Right cardiac atrium (tissue), 5 donors: ENCODE measurements around the gene FLVCR2. TPM values are rescaled to one million over a fixed set of nuclear protein-coding genes. Genes with fewer than 3 reads are reported as not detected.
A peak's percentile ranks its signal among the peaks of the same experiment; 100 is the strongest.
"Not testable (repeated sequence)": the region's sequence is repeated elsewhere in the genome, so short reads cannot be mapped to it uniquely, and the experiment has no call there.

ENCODE experiments used
- ATAC-seq, 2 donors: fragments of 200-7000 bp; cut with Tn5 transposase; one replicate each; pipeline versions ENCODE4 v1.8.0 to v1.9.1; 2020; ENCODE audit warnings: moderate library complexity in 2 of 2, mild to moderate bottlenecking in 1 of 2
- DNase-seq, 3 donors: peaks; one replicate each; pipeline ENCODE4 v3.0.0-alpha.2; 2020
- H3K27ac ChIP-seq: one replicate; pipeline ENCODE4 v1.5.1; 2013; ENCODE audit warnings: mild to moderate bottlenecking, low read length, control low read depth, moderate library complexity
- H3K27me3 ChIP-seq: one replicate; pipeline ENCODE4 v1.6.1; 2013; ENCODE audit not compliant: control insufficient read depth, insufficient read depth
- H3K4me1 ChIP-seq: one replicate; pipeline ENCODE4 v1.6.1; 2013; ENCODE audit warnings: low read length; ENCODE audit not compliant: control insufficient read depth, insufficient read depth
- H3K4me3 ChIP-seq: one replicate; pipeline ENCODE4 v1.5.1; 2013; ENCODE audit warnings: low read length, control low read depth
- H3K9me3 ChIP-seq: one replicate; pipeline ENCODE4 v1.6.1; 2013; ENCODE audit warnings: low read length; ENCODE audit not compliant: control insufficient read depth
- WGBS: extraction: QIAGEN DNeasy Blood & Tissue Kit; methylation state at CpG from one replicate; pipeline ENCODE4 v1.1.7; 2013; 5-methylcytosine and 5-hydroxymethylcytosine counted together
- intact Hi-C, 4 donors: fragments of 100-400 bp; cut with DNase I; formaldehyde crosslinking; loops; one replicate each; pipeline versions ENCODE4 v1.11.0 to v1.14.0; 2022 to 2023
- polyA plus RNA-seq: library from polyadenylated mRNA; stranded (reverse); fragments of 200-250 nt; gene quantifications from one replicate; pipeline ENCODE4 v1.2.3, GENCODE V29; 2013
- total RNA-seq, 4 donors: library from RNA; stranded (reverse); fragmentation: NEBNext Ultra II Directional; extraction: Animal tissue kit (Norgen Biotek cat#: 25700); gene quantifications; one replicate each; pipeline ENCODE4 v1.2.1, GENCODE V29; 2021
- donor health status: healthy with polysubstance abuse.
- donor health status: DM: no; HTN: yes; CAD: no.
- donor health status: DM: no; HTN: no; CAD: no.
- donor health status: DM: no; HTN: yes; CAD: no; lungs with severe emphysema.
- donor health status: DM: yes; HTN: yes; CAD: no.

The FLVCR2 gene
- total and polyA plus RNA-seq, 5 donors, result 1.3 to 8.1 (median 6.2) TPM

DNA sequence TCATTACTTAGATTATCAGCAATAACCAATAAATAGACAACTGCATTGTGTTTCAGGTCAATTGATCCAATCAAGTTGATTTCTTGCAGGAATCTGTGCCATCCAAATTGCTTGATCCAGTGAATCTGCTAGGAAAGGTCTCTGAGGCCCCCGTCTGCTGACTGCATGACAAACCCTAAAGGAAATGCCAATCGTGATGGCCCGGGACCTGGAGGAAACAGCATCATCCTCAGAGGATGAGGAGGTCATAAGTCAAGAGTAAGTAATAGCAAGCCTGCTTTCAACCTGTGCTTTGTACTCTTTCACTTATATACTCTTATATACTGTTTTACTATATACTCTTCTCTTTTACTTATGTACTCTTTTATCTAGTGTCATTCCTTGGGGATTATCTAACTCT, 84.5 kb downstream of the FLVCR2 start:
- intact Hi-C loops, result no loop called here
- 61% methylated on average over 3 of the region's 3 CpGs for WGBS
- H3K27me3 ChIP-seq, result no peaks in the 10 kb centered on the region

DNA sequence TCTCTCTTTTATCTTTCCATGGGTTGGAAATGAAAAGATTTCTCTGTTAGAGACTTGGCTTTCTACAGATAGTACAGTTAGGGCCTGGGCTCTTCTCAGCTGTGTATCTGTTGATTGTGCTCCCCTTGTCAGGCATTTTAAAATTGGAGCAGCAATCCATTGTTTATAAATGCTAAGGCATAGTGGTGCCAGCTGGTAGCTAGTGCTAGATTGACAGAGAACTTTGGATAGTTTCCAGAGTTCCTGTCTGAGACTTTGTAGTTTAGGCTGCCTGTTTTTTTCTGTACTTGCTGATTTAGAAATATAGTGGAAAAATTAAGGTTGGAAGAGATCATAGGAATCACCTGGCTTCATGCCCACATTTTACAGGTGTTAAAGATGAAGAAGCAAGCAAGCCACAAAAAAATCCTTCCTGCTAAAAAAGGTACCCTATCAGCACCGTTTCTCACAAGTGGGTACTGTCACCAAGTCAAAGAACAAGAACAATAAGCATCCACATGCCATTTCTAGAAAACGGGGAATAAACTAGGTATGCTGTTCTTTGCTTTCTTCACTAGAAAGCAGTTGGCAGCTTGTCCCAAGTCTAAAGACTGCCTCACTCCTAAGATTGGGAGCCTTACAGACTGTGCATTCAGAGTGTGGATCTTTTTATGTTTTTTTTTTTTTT, 88.8 kb downstream of the FLVCR2 start:
- Histone ChIP-seq H3K27ac (no peak overlapping the region), H3K4me3 (no peak overlapping the region), H3K4me1 (no peaks in the 10 kb centered on the region), H3K27me3 (no peaks in the 10 kb centered on the region), H3K9me3 (no peaks in the 10 kb centered on the region)
- peak in 1 of 2 donors; percentile 40 for ATAC-seq
- intact Hi-C loops, result no loop called here
- DNase-seq, result no peak
- 61% methylated on average over 2 of the region's 2 CpGs for WGBS

More for the DNA sequence above, 84.5 kb downstream of the FLVCR2 start:
- Histone ChIP-seq H3K4me1 (no peaks in the 10 kb centered on the region), H3K4me3 (no peak overlapping the region), H3K9me3 (no peaks in the 10 kb centered on the region), H3K27ac (no peak overlapping the region)
- ATAC-seq (no peak), DNase-seq (no peak)

DNA sequence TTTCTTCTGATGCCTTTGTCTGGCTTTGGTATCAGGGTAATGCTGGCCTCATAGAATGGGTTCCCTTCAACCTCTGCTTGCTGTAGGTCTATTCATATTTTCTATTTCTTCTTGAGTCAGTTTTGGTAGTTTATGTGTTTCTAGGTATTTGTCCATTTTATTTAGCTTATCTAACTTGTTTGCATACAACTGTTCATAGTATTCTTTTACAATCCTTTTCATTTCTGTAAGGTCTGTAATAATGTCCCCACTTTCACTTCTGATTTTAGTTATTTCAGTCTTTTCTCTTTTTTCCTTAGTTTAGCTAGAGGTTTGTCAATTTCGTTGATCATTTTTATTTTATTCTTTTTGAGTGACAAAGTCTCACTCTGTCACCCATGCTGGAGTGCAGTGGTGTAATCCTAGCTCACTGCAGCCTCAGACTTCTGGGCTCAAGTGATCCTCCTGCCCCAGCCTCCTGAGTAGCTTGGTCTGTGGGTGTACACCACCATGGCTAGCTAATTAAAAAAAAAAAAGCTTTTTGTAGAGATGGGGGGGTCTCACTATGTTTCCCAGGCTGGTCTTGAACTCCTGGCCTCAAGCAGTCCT, 94.3 kb downstream of the FLVCR2 start:
- Histone ChIP-seq H3K4me1 (no peaks in the 10 kb centered on the region), H3K4me3 (no peak overlapping the region), H3K27me3 (no peaks in the 10 kb centered on the region), H3K27ac (no peak overlapping the region), H3K9me3 (no peaks in the 10 kb centered on the region)
- 94% methylated on average over 1 of the region's 1 CpG for WGBS
- DNase-seq (no peak), ATAC-seq (no peak)
- intact Hi-C loops, result no loop called here

DNA sequence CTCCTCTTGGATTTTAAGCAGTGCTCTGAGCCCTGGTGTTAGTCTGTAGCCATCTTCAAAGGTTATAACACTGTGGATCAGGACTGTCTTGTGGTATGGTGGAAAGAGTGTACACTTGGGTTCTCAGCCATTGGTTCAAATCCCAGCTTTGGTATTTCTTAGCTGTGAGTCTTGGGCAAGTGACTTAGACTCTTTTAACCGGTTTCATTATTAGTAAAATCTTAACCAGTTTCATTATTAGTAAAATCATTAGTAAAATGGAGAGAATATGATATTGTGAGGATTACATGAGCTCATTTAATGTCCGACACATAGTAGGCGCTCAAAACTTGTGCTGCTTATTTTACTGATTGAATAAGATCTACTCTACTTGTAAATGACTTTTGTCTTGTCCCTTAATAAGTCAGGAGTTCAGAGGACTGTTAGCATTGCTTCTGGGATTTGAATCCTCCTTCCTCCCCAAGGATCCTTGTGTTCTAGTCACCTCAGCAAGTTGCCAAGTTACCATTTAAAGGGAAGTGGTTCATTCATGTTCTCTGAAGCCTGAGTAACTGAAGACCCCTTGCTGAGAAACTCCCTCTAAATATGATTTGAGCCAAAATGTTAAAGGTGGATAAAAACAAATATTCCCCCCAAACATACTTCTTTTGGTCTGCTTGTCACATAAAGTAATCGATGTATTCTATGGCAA, 95.1 kb downstream of the FLVCR2 start:
- H3K27ac ChIP-seq, result no peak overlapping the region
- DNase-seq, result no peak
- H3K27me3 ChIP-seq, result no peaks in the 10 kb centered on the region
- H3K9me3 ChIP-seq, result no peaks in the 10 kb centered on the region
- WGBS, result 97% methylated on average over 4 of the region's 4 CpGs
- intact Hi-C loops, result no loop called here
- H3K4me1 ChIP-seq, result no peaks in the 10 kb centered on the region
- H3K4me3 ChIP-seq, result no peak overlapping the region
- no peak for ATAC-seq

DNA sequence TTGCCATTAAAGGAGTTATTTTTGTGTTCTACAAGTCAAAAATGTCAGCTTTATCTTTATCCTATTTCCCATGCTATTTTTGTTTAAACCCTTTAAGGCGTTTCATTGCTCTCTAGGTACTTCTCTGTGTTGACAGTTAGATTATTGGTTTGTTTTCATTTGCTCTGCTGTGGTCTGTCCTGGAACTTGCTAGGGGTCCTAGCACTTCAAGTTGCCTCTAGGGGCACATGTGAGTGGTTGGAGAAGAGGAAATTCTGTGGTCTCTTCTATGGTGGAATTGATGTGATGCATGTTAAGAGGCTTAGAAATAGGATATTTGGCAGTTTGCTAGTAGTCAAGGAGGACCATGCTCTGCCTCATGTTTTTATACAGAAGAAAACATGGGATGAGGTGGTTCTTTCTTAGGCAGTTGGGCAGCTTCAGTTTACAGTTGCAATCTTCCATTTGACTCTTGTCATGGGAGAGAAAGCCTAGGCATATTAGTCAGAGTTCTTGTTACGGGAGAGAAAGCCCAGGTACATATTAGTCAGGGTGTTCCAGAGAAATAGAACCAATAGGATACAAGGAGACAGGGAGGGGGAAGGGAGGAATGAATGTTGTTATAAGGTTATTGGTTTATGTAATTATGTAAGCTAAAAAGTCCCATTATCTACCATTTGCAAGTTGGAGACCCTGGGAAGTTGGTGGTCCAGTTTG, 97.0 kb downstream of the FLVCR2 start:
- Histone ChIP-seq H3K9me3 (no peaks in the 10 kb centered on the region), H3K27ac (no peak overlapping the region), H3K4me3 (no peak overlapping the region), H3K4me1 (no peaks in the 10 kb centered on the region), H3K27me3 (no peaks in the 10 kb centered on the region)
- intact Hi-C loops, result no loop called here
- no peak for ATAC-seq
- DNase-seq, result no peak
- 69% methylated on average over 2 of the region's 2 CpGs for WGBS

DNA sequence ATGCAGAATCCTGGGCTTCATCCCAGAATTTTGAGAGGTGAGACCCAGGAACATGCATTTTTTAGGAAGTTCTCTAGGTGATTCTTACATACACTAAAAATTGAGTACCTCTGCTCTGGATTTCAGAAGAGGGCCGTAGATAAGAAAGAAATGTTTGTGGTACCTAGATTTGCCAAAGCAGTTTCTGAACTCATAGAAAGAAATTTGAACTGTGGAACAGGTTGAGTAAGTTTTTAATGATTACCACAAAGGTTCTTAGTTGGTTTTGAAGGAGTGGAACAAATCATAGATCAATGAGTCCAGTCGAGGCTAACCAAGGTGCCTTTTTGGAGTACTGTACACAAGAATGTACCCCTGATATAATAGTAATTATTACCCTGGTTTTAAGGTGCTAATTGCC, 107.5 kb downstream of the FLVCR2 start:
- no peak overlapping the region for H3K27ac ChIP-seq
- H3K27me3 ChIP-seq, result no peaks in the 10 kb centered on the region
- 94% methylated on average over 2 of the region's 2 CpGs for WGBS
- H3K4me1 ChIP-seq, result no peaks in the 10 kb centered on the region
- no peaks in the 10 kb centered on the region for H3K9me3 ChIP-seq
- DNase-seq (no peak), ATAC-seq (no peak)
- intact Hi-C loops, result no loop called here
- H3K4me3 ChIP-seq, result no peak overlapping the region

DNA sequence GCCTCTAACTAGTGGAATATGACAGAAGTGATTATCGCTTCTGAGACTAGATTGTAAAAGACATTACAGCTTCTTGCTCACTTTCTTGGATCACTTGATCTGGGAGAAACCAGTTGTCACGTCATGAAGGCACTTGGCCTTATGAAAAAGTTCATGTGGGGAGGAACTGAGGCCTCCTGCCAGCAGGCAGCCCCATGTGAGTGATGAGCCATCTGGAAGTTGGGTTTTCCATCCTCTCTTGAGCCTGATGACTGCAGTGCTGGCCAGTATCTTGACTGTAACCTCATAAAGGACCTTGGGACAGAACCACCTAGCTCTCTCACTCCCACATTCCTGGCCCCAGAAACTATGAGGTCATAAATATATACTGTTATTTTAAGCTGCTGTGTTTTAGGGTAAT, 110.6 kb downstream of the FLVCR2 start:
- ATAC-seq (peak in 1 of 2 donors; percentile 55), DNase-seq (peak in 2 of 3 donors; percentile 51 to 64)
- WGBS, result 63% methylated on average over 2 of the region's 2 CpGs
- H3K27me3 ChIP-seq, result no peaks in the 10 kb centered on the region
- H3K4me3 ChIP-seq, result no peak overlapping the region
- no peaks in the 10 kb centered on the region for H3K4me1 ChIP-seq
- intact Hi-C loops, result no loop called here
- no peaks in the 10 kb centered on the region for H3K9me3 ChIP-seq
- no peak overlapping the region for H3K27ac ChIP-seq

DNA sequence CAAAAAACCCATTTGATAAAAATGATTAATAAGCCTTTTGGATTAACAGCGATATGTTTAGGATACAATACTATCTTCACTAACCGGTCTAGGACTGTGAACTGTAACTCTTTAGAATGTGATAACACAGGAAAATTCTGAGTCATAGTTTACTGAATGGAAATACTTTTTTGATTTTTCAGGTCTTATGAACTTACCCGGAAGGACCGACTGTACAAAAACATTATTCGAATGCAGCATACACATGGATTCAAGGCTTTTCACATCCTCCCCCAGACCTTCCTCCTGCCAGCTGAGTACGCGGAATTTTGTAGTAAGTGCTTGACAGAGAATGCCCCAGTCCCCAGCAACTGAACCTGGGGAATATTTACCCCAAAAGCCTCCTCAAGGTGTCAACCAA, 111.6 kb downstream of the FLVCR2 start:
- DNase-seq (no peak), ATAC-seq (no peak)
- H3K4me3 ChIP-seq, result no peak overlapping the region
- 83% methylated on average over 7 of the region's 7 CpGs for WGBS
- intact Hi-C loops, result no loop called here
- H3K27me3 ChIP-seq, result no peaks in the 10 kb centered on the region
- no peak overlapping the region for H3K27ac ChIP-seq
- no peaks in the 10 kb centered on the region for H3K4me1 ChIP-seq
- H3K9me3 ChIP-seq, result no peaks in the 10 kb centered on the region

DNA sequence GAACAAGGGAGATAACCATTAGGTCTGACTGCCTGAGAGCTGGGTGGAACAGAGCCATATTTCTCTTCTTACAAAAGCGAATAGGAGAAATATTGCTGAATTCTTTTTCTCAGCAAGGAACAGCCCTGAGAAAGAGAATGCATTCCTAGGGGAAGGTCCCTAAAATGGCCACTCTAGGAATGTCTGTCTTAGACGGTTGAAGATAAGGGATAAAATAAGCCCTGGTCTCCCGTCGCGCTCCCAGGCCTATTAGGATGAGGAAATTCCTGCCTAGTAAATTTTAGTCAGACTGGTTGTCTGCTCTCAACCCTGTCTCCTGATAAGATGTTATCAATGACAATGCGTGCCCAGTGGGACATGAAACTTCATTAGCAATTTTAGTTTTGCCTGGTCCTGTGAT, 116.6 kb downstream of the FLVCR2 start:
- not testable (repeated sequence) for ATAC-seq
- WGBS, result 93% methylated on average over 6 of the region's 6 CpGs

DNA sequence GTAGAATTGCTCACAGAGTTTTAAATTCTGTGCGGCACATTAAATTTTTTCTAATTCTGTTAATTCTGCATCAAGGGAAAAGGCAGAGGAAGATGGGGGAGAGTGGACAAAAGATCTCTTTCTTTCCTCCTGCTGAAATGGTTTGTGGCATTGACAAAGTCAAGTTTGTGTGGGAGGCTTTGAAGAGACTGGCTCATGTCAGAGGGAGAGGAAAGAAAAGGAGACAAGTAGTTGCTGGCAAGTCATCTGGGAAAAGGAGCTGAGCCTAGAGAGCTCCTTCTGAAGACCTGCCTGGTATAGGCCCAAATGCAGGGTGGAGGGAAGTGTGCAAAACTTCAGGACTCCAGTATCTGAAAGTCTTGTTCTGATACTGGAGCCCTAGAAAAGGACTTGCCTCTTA, 119.0 kb downstream of the FLVCR2 start:
- WGBS, result 68% methylated on average over 1 of the region's 1 CpG
- Histone ChIP-seq H3K9me3 (no peaks in the 10 kb centered on the region), H3K27ac (no peak overlapping the region), H3K27me3 (no peaks in the 10 kb centered on the region), H3K4me3 (no peak overlapping the region), H3K4me1 (no peaks in the 10 kb centered on the region)
- ATAC-seq (no peak), DNase-seq (no peak)
- intact Hi-C loops, result no loop called here

More for the DNA sequence above, 116.6 kb downstream of the FLVCR2 start:
- H3K9me3 ChIP-seq, H3K4me3 ChIP-seq, H3K27ac ChIP-seq, intact Hi-C loops, H3K27me3 ChIP-seq, H3K4me1 ChIP-seq, DNase-seq: not testable (repeated sequence)
